ENCODE measurements around the gene UBL7. TPM values are rescaled to one million over a fixed set of nuclear protein-coding genes. Genes with fewer than 3 reads are reported as not detected.
A peak's percentile ranks its signal among the peaks of the same experiment; 100 is the strongest.
"Not testable (repeated sequence)": the region's sequence is repeated elsewhere in the genome, so short reads cannot be mapped to it uniquely, and the experiment has no call there.

UBL7 gene
- total RNA-seq, 1 experiment from 2014 or later: 47.5 TPM

- H3K36me3 Mint-ChIP-seq (ENCODE audit: insufficient read depth in 1 of 3, low read depth in 3 of 3): peaks cover 22 to 45% (median 22%) of the 10 kb centered on the region in 3 experiments
- H3K27me3 ChIP-seq (ENCODE audit: insufficient read depth, low read length): no peaks in the 10 kb centered on the region
These were observed 662 bp downstream of the UBL7 start for GRCh38 chr15:74460298-74460697.

GRCh38 chr15:74459798-74460197 lies 1.2 kb downstream of the UBL7 start:
- not testable (repeated sequence) for H3K4me1 ChIP-seq (ENCODE audit: insufficient read depth, low read length); H3K79me1 ChIP-seq (ENCODE audit: insufficient read depth, low read depth, low read length, poor library complexity, severe bottlenecking); H2AFZ ChIP-seq (ENCODE audit: low read length); H2BK15ac ChIP-seq (ENCODE audit: low read depth, low read length); H3K14ac ChIP-seq (ENCODE audit: insufficient read depth, low read length); H3K27me3 Mint-ChIP-seq (ENCODE audit: low read depth); H3K9me3 ChIP-seq (ENCODE audit: control insufficient read depth, low read depth, low read length); H3T11ph ChIP-seq (ENCODE audit: low read length); H3K18ac ChIP-seq (ENCODE audit: insufficient read length, low read depth, low read length); H3K4me2 ChIP-seq (ENCODE audit: insufficient read depth, insufficient read length, low read length); H3K79me2 ChIP-seq (ENCODE audit: insufficient read depth, low read length); H4K8ac ChIP-seq (replicated peaks; ENCODE audit: insufficient read length, low read depth, low read length); DNase-seq; H2BK120ac ChIP-seq (ENCODE audit: low read depth, low read length, poor library complexity, severe bottlenecking); H2BK20ac ChIP-seq (ENCODE audit: low read depth, low read length, poor library complexity, severe bottlenecking); H3K56ac ChIP-seq (ENCODE audit: insufficient read length, low read depth, low read length); H2BK5ac ChIP-seq (ENCODE audit: insufficient read length, low read length); H4K91ac ChIP-seq (ENCODE audit: insufficient read length, low read depth, low read length); H3K4ac ChIP-seq (ENCODE audit: low read depth, low read length); H3K23ac ChIP-seq (ENCODE audit: insufficient read length, low read depth, low read length); H3K9ac ChIP-seq (ENCODE audit: extremely low read depth, insufficient read length, low read length); H2BK12ac ChIP-seq (ENCODE audit: insufficient read length, low read depth, low read length); H4K20me1 ChIP-seq (ENCODE audit: control insufficient read depth, insufficient read depth, insufficient read length); H3K27me3 ChIP-seq (ENCODE audit: insufficient read depth, low read length); H2AK5ac ChIP-seq (ENCODE audit: insufficient read length, low read length); H3K27ac ChIP-seq (ENCODE audit: insufficient read length, low read depth, low read length); H4K5ac ChIP-seq (ENCODE audit: insufficient read length, low read depth, low read length); H3K27ac Mint-ChIP-seq
- H3K4me1 Mint-ChIP-seq: peaks cover 22 to 25% of the 10 kb centered on the region in 2 experiments
- peaks cover 11% of the 10 kb centered on the region for H3K23me2 ChIP-seq (ENCODE audit: insufficient read length, low read depth, low read length, poor library complexity, severe bottlenecking)
- H3K9me3 Mint-ChIP-seq: peaks cover 8 to 11% of the 10 kb centered on the region in 2 experiments
- no CpG with 5 or more reads among the region's 14 CpGs for WGBS (ENCODE audit: extremely low coverage, insufficient read length, low lambda C conversion rate)
- H3K4me3 Mint-ChIP-seq: peak overlapping the region; percentile 94 to 98; a peak in 4 of 5 replicates
- H3K36me3 Mint-ChIP-seq (ENCODE audit: insufficient read depth in 1 of 3, low read depth in 3 of 3): peaks cover 20 to 45% (median 27%) of the 10 kb centered on the region in 3 experiments

More at GRCh38 chr15:74460298-74460697, 662 bp downstream of the UBL7 start:
- Histone ChIP-seq H4K20me1 (ENCODE audit: control insufficient read depth, insufficient read depth, insufficient read length) (no peaks in the 10 kb centered on the region), H4K5ac (ENCODE audit: insufficient read length, low read depth, low read length) (no peak overlapping the region), H3K23ac (ENCODE audit: insufficient read length, low read depth, low read length) (no peak overlapping the region), H2AFZ (ENCODE audit: low read length) (no peak overlapping the region), H3K23me2 (ENCODE audit: insufficient read length, low read depth, low read length, poor library complexity, severe bottlenecking) (peaks cover 11% of the 10 kb centered on the region), H3K79me1 (ENCODE audit: insufficient read depth, low read depth, low read length, poor library complexity, severe bottlenecking) (no peaks in the 10 kb centered on the region), H3K4me2 (ENCODE audit: insufficient read depth, insufficient read length, low read length) (peak overlapping the region; percentile 95), H2BK5ac (ENCODE audit: insufficient read length, low read length) (no peak overlapping the region), H4K91ac (ENCODE audit: insufficient read length, low read depth, low read length) (no peak overlapping the region), H3K9me3 (ENCODE audit: control insufficient read depth, low read depth, low read length) (no peaks in the 10 kb centered on the region), H2BK20ac (ENCODE audit: low read depth, low read length, poor library complexity, severe bottlenecking) (no peak overlapping the region), H2BK12ac (ENCODE audit: insufficient read length, low read depth, low read length) (no peak overlapping the region), H3K56ac (ENCODE audit: insufficient read length, low read depth, low read length) (peak overlapping the region; percentile 78), H3K14ac (ENCODE audit: insufficient read depth, low read length) (no peak overlapping the region), H3K27ac (ENCODE audit: insufficient read length, low read depth, low read length) (peak overlapping the region; percentile 89), H3K4me1 (ENCODE audit: insufficient read depth, low read length) (no peaks in the 10 kb centered on the region), H3K79me2 (ENCODE audit: insufficient read depth, low read length) (no peaks in the 10 kb centered on the region), H4K8ac (replicated peaks; ENCODE audit: insufficient read length, low read depth, low read length) (no peak overlapping the region), H2AK5ac (ENCODE audit: insufficient read length, low read length) (no peak overlapping the region), H2BK15ac (ENCODE audit: low read depth, low read length) (no peak overlapping the region), H3K4ac (ENCODE audit: low read depth, low read length) (no peak overlapping the region), H3T11ph (ENCODE audit: low read length) (no peak overlapping the region), H3K18ac (ENCODE audit: insufficient read length, low read depth, low read length) (no peak overlapping the region), H2BK120ac (ENCODE audit: low read depth, low read length, poor library complexity, severe bottlenecking) (no peak overlapping the region), H3K9ac (ENCODE audit: extremely low read depth, insufficient read length, low read length) (peak overlapping the region; percentile 84)
- no peak for TF ChIP-seq CTCF (conservative IDR thresholded peaks at IDR 0.05)
- no CpG with 5 or more reads among the region's 2 CpGs for WGBS (ENCODE audit: extremely low coverage, insufficient read length, low lambda C conversion rate)
- Mint-ChIP-seq H3K9me3 (peaks cover 8 to 11% of the 10 kb centered on the region in 2 experiments), H3K27ac (peak overlapping the region; percentile 39 to 98 (median 89)), H3K4me1 (peaks cover 22 to 25% of the 10 kb centered on the region in 2 experiments), H3K27me3 (ENCODE audit: low read depth) (no peaks in the 10 kb centered on the region), H3K4me3 (peak overlapping the region; percentile 94 to 98)
- no peak for DNase-seq

Measured in H9 (cell line).